Activated naive CD4-positive, alpha-beta T cell (primary cell): ENCODE results near the gene IGFBP1.

Source experiments
- DNase-seq, 4 experiments: peaks; one replicate each; lab custom pipeline; 2025; lab: John Stamatoyannopoulos, UW

Gene IGFBP1

DNA sequence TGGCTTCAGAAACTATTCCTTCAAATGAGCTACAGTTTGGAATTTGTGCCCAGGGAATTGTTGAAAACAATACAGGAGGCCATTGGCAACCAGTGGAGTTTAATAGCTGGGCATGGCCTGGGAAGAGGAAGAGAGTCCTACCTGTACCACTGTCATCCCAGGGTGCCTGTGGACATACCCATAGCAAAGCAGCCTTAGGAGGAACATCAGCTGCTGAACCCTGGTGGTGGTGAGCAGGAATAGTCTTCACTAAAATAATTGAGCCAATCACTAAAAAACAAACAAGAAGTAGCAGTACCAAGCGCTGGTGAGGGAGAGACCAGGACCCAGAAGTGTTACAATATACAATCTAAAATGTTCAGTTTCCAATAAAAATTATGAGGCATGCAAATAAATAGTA is 14.5 kb downstream of the IGFBP1 start:
- DNase-seq, result no peak

DNA sequence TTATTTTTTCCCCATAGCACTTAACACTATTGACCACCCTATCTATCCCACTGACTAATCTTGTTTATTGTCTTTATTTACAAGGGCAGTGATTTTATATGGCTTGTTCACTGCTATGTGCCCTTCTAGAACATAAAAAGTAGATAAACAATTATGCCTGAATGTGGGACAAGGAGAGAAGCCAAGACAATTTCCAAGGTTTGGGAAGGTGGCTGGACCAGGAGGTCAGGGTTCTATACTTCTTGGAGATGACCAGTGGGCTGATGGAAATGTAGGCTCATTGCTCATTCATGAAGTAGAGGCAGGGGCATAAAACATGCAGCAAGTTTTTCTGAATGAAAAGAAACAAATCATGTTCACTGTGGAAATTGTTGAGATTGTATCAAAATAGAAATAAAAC is 21.3 kb downstream of the IGFBP1 start:
- no peak for DNase-seq

DNA sequence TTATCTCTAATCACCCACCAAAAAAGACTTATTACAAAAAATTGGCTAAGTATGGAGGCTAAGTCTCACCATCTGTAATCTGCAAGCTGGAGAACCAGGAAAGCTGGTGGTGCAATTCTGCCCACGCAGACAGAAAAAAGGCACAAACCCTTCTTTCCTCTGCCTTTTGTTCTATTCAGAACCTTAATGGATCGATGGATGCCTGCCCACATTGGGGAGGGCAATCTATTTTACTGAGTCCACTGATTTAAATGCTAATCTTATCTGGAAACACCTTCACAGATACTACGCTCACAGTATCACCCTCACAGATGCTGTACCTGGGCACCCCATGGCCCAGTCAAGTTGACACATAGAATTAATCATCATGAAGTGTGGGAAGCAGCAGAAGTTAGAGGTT is 22.6 kb downstream of the IGFBP1 start:
- DNase-seq, result no peak

- DNase-seq, result no peak
Observed at GRCh38 chr7:45911311-45911710, 23.0 kb downstream of the IGFBP1 start.

- DNase-seq, result no peak
Observed at GRCh38 chr7:45912972-45913371, 24.7 kb downstream of the IGFBP1 start.

DNA sequence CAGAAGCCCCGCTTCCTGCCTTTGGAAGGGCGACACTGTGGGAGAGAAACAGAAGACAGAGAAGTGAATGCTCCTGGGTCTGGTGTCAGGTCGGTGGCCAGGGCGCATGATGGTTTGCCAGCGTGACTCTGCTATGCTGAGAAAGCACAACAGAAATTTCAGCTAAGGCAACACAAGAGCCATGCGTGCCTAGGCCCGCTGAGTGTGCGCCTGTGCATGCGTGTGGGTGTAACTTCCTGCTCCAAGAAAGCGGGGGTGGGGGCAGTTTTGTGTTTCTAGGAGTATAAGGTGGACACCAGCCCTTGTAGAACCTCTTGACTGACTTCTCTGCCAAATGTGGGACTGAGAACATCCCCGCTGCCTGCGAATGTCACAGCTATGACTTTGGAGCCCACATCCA is 26.6 kb downstream of the IGFBP1 start:
- no peak for DNase-seq

DNA sequence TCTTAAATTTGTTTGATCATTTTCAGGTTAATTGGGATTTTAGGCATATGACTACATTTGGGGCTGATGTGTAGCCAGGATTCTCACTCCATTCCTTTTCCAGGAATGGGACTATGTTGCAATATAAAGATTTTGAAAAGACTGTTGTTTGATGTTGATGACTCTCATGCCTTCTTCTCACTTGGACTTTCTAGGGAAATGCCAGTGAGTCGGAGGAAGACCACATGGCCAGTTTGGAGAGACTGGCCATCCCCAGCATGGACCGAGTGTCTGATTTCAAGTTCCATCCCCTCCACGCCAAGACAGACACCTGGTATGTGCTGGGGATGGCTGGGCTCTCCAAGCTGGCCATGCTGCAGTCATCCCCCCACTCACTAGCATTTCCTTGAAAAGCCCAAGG is 27.3 kb downstream of the IGFBP1 start:
- DNase-seq, result no peak

- no peak for DNase-seq
Observed at GRCh38 chr7:45917064-45917463, 28.8 kb downstream of the IGFBP1 start.

GRCh38 chr7:45917658-45918057 is 29.4 kb downstream of the IGFBP1 start:
- peak; percentile 39 to 74 (median 60) for DNase-seq

DNA sequence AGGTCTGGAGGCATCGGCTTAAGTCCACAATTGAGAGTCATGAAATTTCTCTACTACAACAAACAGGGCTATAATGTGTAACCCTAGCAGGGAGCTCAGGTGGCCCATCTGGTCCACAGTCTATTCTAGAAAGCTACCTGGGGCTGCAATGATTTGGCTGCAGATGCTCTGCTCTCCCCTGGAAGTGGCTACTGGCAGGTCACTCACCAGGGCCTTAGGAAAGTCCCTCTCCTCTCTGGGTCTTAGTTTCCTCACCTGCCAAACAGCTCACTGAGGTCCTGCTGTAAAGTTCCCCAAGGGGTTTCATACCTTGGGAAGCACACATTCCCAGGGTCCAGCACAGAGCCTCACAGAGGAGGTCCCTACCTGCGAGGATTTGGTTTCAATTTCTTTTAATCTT is 30.3 kb downstream of the IGFBP1 start:
- no peak for DNase-seq

DNA sequence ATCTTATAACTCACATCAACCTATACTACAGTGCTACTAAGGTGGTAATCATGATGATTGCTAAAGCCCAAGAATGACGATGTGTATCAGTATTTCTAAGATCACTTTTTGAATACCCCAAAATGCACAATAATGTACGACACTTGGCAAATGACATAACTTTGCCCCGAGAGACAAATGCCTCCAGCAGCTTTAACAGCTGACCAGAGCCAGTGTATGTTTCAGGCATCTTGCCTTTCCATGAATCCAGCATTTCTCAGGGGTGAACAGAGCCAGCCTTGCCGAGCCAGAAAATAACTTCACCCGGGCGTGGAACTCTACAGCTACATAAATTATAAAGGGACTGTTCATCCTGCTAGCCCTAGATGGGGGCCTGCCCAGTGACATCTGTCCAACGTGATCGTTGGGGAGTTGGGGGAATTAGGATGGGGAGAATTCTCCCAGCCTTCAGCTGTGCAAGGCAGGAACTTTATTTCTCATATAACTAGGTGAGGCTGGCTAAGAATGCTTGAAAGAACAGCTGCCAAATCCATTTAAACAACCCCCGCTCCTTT is 31.0 kb downstream of the IGFBP1 start:
- DNase-seq, result no peak

- DNase-seq, result no peak
Observed at GRCh38 chr7:45919993-45920459, 31.7 kb downstream of the IGFBP1 start.

- peak in 1 of 4 experiments; percentile 2 for DNase-seq
Observed at GRCh38 chr7:45920502-45921380, 32.5 kb downstream of the IGFBP1 start, which contains the start of gene IGFBP3. IGFBP3 (minus strand) TSS chr7:45921272; CDS start chr7:45921140, 132 bp downstream.

DNA sequence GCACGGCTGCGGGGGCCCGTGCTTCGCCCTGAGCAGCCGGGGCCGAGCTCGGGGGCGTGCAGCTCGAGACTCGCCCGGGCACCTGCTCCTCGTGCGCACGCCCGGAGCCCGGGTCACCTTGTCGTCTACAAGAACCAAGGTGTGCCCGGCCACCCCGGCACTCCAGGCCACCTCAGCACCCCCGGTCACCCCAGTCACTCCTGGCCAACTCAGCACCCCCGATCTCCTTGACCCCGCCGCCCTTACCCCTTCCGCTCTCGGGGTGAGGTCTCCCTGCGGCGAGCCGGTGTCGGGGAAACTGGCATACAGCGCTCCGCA is 33.1 kb downstream of the IGFBP1 start:
- DNase-seq, result no peak

- DNase-seq, result no peak
Observed at GRCh38 chr7:45921699-45922519, 33.6 kb downstream of the IGFBP1 start.

DNA sequence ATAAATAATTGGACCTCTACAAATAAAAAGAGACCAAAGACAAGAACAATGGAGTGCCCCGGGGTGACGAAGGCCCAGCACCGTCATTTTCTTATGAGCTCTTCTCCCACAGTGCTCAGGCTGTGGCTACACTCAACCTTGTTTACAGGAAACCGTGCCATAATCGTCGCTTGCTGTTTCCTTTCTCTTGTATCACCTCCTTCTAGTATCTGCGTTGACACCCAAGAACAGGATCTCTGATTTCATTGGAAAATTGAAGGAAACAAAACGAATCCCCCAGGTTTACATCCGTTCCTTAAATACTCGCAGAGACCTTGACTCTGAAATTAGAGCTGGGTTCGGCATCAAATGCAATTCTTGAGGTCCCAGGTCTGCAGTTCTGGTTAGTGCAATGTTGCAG is 34.5 kb downstream of the IGFBP1 start:
- DNase-seq, result no peak

- peak in 1 of 4 experiments; percentile 34 for DNase-seq
Observed at GRCh38 chr7:45923290-45923689, 35.0 kb downstream of the IGFBP1 start.

DNA sequence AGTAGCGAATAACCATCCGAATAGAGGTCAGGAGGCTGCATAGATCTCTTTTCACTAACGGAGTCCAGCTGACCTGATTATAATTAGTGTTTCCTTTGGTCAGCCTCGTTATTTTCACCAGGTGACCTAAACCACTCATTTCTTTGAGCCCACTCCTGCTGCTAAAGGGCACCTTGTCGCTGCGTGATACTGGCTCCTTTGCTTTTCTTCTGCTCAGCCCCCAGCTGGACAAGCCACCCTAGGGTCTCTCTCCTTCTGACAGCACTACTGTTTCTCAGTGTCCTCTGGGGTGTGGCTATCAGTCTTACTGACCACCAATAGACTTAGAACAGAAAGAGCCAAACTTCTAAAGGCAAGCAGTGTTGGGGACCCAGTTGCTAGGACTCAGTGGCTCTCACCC is 35.5 kb downstream of the IGFBP1 start:
- no peak for DNase-seq

DNA sequence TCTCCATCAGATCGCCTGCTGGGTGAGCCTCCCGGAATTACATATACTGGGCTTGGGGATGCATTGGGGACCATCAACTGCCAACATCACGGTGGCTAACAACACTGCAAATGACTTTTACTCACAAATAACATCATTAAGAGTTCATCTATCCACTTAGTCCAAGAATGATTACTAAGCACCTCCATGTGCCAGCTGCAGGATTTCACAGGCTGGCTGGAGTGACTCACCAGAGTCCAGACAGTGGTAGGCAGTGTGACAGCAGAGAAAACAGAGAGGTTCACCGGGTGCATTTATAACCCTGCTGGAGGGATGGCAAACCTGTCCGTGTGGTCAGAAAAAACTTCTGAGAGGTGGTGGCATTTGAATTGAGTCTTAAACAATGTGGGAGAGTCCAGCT is 36.0 kb downstream of the IGFBP1 start:
- DNase-seq, result no peak

- no peak for DNase-seq
Observed at GRCh38 chr7:45927721-45928120, 39.4 kb downstream of the IGFBP1 start.

DNA sequence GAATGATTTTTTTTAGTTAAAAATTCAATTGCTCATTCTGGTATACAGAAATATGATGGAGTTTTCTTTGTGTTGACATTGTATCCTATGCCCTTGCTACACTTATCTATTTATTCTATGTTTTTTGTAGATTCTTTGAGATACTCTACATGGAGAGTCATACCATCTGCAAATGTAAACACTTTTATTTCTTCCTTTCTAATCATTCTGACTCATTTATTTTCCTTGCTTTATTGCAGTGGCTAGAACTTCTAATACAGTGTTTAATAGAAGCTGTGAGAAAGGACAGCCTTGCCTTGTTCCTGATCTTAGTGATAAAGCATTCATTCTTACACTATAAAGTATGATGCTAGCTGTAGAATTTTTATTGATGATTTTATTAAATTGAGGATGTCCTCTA is 42.7 kb downstream of the IGFBP1 start:
- DNase-seq, result no peak

DNA sequence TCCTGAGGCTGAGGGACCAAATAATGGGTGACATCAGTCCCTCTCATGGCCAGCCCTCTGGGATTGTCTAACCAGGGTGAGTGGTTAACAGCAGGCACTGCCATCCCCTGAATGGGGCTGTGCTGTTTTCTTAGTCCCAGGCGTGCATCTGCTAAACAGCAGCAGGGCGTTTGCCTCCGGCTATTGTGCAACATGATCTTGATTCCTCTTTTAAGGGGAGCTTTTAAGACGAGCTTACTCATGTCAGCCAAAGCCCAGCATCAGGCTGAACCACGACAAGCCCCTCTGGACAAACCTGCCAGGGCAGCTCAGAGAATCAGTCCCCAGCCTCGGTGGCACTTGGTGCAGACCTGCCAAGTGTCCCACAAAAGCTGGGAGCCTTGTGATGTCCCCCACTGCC is 49.0 kb downstream of the IGFBP1 start:
- no peak for DNase-seq

DNA sequence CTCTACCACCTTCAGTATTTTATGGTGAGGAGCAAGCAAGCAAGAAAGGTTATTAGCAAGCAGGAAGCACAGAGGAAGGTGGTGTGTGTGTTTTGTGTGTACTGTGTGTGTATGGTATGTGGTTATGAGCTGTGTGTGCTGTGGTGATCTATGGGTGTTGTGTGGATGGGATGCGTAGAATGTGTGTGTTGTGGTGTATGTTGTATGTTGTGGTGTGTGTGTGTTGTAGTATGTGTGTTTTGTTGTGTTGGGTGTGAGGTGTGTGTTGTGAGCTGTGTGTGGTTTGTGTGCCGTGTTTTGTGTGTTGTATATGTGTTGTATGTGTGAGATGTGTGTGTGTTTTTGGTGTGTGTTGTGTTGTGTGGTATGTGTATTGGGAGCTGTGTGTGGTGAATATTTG is 49.6 kb downstream of the IGFBP1 start:
- DNase-seq, result no peak
